Subcutaneous abdominal adipose tissue (tissue), 5 donors: ENCODE data around the gene MRPL28.

Experiments used
- H3K27ac ChIP-seq: one replicate; pipeline ENCODE4 v1.7.0; 2013; ENCODE audit warnings: low read depth, mild to moderate bottlenecking, inconsistent platforms, low read length, moderate library complexity
- H3K27me3 ChIP-seq, 5 donors: one replicate each; pipeline ENCODE4 v1.7.0; 2013; ENCODE audit warnings: low read length in 5 of 5, inconsistent platforms in 1 of 5; ENCODE audit not compliant: control insufficient read depth in 5 of 5, insufficient read depth in 4 of 5
- H3K36me3 ChIP-seq, 5 donors: one replicate each; pipeline ENCODE4 v1.7.0; 2013; ENCODE audit warnings: low read length in 5 of 5; ENCODE audit not compliant: control insufficient read depth in 5 of 5, insufficient read depth in 5 of 5
- H3K4me1 ChIP-seq, 5 donors: one replicate each; pipeline ENCODE4 v1.7.0; 2013; ENCODE audit warnings: low read length in 5 of 5, mild to moderate bottlenecking in 3 of 5, moderate library complexity in 1 of 5; ENCODE audit not compliant: control insufficient read depth in 5 of 5, insufficient read depth in 5 of 5
- H3K4me3 ChIP-seq, 5 donors: one replicate each; pipeline ENCODE4 v1.7.0; 2013; ENCODE audit warnings: low read length in 5 of 5, low read depth in 1 of 5
- H3K9ac ChIP-seq, 5 donors: one replicate each; pipeline ENCODE4 v1.7.0; 2013; ENCODE audit warnings: low read length in 5 of 5, mild to moderate bottlenecking in 4 of 5, moderate library complexity in 3 of 5
- H3K9me3 ChIP-seq, 5 donors: one replicate each; pipeline ENCODE4 v1.7.0; 2013; ENCODE audit warnings: low read length in 5 of 5; ENCODE audit not compliant: control insufficient read depth in 5 of 5
- donor health status: healthy.
- donor health status: healthy.
- donor health status: healthy.
- donor health status: healthy.
- donor health status: healthy.

The MRPL28 gene

DNA sequence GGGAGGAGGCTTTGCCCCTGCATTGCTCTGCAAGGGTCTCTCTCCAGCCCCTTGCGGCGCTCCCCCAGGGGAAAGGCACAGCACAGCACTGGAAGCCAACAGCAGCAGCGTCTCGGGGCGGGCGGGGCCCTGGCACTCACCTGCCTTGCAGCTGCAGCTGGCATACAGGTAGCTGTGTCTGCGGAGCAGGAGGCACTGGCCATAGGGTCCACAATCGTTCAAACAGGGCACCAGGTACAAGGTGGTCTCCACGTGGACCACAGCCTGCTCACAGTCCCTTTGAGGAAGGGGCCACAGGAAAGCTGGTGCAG is 4.2 kb upstream of the MRPL28 start:
- no peaks in the 10 kb centered on the region for H3K9me3 ChIP-seq
- no peak overlapping the region for H3K4me3 ChIP-seq
- no peaks in the 10 kb centered on the region for H3K27me3 ChIP-seq
- H3K9ac ChIP-seq: no peak overlapping the region
- H3K4me1 ChIP-seq: peaks cover 0 to 18% (median 13%) of the 10 kb centered on the region in 5 donors
- H3K36me3 ChIP-seq: peaks cover 0 to 62% (median 54%) of the 10 kb centered on the region in 5 donors
- H3K27ac ChIP-seq: no peak overlapping the region

DNA sequence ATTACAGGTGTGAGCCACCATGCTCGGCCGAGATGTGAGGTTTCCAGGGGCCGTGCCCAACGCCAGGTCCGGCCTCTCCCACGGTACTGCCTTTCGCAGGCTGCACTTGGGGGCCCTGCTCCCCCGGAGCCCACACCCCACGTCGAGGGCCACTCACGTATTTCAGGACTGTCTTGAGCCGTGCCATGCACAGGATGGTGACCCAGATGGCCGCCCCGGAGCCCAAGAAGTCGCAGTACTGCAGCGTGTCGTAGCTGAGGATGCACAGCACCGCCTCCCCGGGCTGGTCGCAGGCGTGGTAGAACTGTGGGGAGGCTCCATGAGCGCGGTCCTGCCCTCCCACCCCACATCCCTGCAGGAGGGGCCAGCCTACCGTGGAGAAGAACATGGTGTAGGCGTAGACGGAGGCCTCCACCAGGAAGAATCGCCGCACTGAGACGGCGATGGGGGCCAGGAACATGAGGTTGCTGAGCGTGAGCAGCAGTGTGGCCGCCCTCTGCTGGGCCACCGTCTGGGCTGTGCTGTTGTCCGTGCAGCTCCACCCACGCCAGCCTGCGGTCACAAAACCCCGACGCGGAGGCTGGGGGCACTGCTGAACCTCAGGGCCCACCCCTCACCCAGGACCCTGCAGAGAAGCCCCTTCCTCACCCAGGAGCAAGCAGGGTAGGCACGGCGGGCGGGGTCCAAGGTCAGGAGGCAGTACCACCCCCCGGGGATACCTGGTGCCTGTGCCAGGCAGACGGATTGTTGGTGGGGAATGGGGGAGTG is 3.7 kb upstream of the MRPL28 start:
- Histone ChIP-seq H3K9ac (no peak overlapping the region), H3K9me3 (no peaks in the 10 kb centered on the region), H3K4me3 (no peak overlapping the region), H3K27ac (no peak overlapping the region), H3K4me1 (peaks cover 0 to 18% (median 14%) of the 10 kb centered on the region in 5 donors), H3K27me3 (no peaks in the 10 kb centered on the region), H3K36me3 (peaks cover 0 to 63% (median 54%) of the 10 kb centered on the region in 5 donors)

DNA sequence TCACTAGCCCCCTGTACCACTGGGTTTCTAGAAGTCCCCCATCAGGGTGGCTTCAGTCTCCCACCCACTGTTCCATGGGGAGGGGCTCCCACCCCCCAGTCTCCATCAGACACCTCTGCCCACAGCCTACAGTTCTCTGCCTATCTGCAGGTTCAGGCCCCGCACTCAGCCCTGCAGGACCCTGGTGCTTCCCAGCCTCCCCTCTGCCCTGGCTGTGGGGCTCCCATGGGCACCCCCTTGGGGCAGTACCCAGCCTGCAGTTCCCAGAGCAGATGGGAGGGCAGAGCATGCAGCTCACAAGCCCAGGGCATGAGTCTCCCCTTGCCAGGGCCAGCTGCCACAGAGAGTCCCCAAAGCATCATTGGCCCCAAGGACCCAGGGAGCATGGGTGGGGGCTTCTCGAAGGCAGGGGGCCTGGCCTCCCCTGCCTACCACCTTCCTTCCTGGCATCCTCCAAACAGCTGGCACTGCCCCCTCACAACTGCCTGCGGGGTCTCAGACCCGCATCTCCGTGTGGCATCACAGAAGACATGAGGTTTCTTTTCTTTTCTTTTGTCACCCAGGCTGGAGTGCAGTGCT is 2.8 kb upstream of the MRPL28 start:
- Histone ChIP-seq H3K4me1 (peaks cover 0 to 19% (median 14%) of the 10 kb centered on the region in 5 donors), H3K36me3 (peaks cover 0 to 72% (median 63%) of the 10 kb centered on the region in 5 donors), H3K27ac (no peak overlapping the region)

DNA sequence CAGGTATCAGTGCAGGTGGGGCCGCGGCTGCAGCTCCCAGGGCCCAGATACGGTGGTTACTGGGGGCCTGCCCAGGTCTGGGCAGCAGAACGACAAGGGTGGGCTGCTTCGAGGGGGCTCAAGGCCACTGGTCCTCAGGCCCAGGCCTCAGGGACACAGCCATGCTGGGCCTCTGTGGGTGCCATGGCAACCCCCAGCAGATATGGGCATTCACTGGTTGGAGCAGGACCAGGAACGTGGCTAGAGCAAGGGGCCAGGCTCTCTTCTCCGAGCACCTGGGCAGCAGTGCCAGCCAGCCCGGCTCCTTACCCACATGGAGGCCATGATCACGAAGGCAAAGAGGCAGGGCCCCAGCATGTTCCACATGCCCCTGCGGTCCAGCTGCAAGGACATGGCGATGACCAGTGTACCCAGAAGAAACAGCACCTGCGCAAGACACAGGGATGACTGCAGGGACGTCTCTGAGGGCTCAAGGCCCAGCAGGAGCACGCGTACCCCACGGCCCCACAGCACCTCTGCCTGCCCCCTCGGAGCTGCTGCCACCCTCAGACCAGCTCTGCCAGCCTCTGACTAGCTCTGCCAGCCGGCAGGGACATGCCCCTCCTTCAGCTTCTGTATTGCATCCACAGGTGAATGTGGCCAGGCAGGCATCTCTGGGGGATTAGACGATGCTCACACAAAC is 2.1 kb upstream of the MRPL28 start:
- no peak overlapping the region for H3K4me3 ChIP-seq
- no peaks in the 10 kb centered on the region for H3K27me3 ChIP-seq
- peaks cover 0 to 75% (median 69%) of the 10 kb centered on the region in 5 donors for H3K36me3 ChIP-seq
- H3K4me1 ChIP-seq: peaks cover 0 to 19% (median 14%) of the 10 kb centered on the region in 5 donors
- H3K9me3 ChIP-seq: no peaks in the 10 kb centered on the region
- H3K9ac ChIP-seq: no peak overlapping the region
- no peak overlapping the region for H3K27ac ChIP-seq

More for the DNA sequence above, 2.8 kb upstream of the MRPL28 start:
- Histone ChIP-seq H3K9me3 (no peaks in the 10 kb centered on the region), H3K9ac (no peak overlapping the region), H3K27me3 (no peaks in the 10 kb centered on the region), H3K4me3 (no peak overlapping the region)

DNA sequence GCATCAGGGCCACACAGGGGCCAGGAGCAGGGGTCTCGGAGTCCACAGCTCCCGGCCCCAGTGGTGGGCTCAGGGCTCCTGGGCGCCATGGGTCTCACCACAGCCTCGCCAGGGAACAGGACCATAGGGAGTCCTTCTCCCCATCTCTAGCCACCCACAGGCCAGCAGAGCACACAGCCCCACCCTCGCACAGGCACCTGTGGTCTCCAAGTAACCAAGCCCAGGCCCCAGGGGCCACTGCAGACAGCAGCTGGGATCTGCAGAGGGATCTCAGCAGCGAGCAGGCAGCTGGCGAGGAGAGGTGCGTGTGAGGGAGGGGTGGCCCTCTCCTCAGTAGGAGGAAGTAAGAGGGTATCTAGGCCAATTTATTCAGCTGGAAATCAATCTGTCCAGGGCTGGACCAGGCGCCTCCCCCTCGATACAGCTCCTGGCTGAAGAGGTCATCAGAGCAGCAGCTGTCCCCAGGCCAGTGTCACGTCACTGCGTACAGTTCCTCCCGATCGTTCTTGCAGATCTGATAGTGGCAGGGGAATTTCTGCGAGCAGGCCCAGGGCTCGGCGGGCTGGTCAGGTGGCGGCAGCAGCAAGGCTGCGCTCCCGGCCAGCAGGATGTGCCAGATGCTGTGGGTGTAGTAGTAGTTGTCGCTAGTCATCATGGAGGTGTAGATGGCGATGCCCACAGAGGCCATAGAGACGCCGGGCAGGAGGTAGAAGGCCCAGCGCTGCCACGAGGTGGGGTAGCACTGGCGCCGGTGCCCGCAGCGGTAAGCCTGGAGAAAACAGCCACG is 1.4 kb upstream of the MRPL28 start:
- peaks cover 0 to 19% (median 14%) of the 10 kb centered on the region in 5 donors for H3K4me1 ChIP-seq
- no peak overlapping the region for H3K4me3 ChIP-seq
- H3K9me3 ChIP-seq: no peaks in the 10 kb centered on the region
- no peak overlapping the region for H3K9ac ChIP-seq
- H3K36me3 ChIP-seq: peaks cover 0 to 75% (median 69%) of the 10 kb centered on the region in 5 donors
- no peaks in the 10 kb centered on the region for H3K27me3 ChIP-seq
- no peak overlapping the region for H3K27ac ChIP-seq

DNA sequence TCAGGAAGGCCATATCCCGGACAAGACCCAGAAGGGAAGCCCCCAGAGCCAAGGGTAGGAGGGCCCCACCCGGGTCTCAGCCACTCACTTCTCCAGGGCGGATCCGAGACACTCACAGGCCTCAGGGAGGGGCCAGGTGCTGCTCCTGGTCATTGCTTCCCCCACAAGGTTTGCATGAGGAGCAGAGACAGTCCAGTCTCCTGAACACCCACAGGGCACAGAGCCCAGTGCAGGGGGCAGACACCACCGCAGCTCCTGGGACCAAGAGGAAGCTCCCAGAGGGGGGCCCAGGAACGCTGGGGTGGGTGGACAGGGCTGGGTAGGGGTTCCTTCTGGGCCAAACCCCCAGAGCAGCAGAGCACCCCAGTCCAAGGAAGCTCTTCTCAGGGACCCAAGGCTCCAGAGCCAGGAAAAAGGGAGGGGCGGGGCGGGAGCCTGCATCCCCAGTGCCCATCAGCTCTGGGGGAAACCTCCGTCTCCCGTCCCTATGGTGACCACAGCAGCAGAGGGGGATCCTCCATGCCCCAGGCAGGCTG is 709 bp upstream of the MRPL28 start:
- Histone ChIP-seq H3K4me3 (peak overlapping the region in 1 of 5 donors; percentile 47), H3K9ac (peak overlapping the region in 4 of 5 donors; percentile 51 to 80 (median 56)), H3K36me3 (peaks cover 0 to 75% (median 65%) of the 10 kb centered on the region in 5 donors), H3K27me3 (no peaks in the 10 kb centered on the region), H3K9me3 (no peaks in the 10 kb centered on the region), H3K27ac (peak overlapping the region; percentile 75), H3K4me1 (peaks cover 0 to 19% (median 14%) of the 10 kb centered on the region in 5 donors)

DNA sequence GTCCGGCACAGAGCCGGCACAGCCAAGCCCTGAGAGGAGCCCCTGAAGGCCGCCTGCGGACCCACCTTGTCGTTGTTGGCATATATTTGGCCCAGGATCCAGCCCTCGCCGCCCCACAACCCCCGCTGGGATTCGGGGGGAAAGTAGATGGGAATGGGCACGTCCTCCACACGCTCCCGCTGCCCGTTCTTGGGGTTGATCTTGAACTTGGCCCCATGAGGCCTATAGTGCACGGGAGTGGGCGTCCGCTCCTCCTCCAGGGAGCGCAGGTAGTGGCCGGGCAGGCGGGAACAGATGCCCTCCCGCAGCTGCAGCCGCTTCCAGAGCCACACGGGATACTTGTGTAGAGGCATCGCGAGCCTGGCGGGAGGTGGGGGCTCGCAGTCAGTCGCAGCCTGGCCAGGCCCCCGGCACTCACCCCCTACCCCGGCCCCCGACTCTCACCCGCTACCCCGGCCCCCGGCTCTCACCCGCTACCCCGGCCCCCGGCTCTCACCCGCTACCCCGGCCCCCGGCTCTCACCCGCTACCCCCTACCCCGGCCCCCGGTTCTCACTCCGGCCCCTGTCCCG is 387 bp downstream of the MRPL28 start:
- Histone ChIP-seq H3K27me3 (no peaks in the 10 kb centered on the region), H3K4me3 (peak overlapping the region in 4 of 5 donors; percentile 27 to 58 (median 37)), H3K9me3 (no peaks in the 10 kb centered on the region), H3K4me1 (peaks cover 0 to 19% (median 14%) of the 10 kb centered on the region in 5 donors), H3K36me3 (peaks cover 0 to 66% (median 60%) of the 10 kb centered on the region in 5 donors), H3K9ac (peak overlapping the region in 3 of 5 donors; percentile 43 to 64 (median 47)), H3K27ac (no peak overlapping the region)

DNA sequence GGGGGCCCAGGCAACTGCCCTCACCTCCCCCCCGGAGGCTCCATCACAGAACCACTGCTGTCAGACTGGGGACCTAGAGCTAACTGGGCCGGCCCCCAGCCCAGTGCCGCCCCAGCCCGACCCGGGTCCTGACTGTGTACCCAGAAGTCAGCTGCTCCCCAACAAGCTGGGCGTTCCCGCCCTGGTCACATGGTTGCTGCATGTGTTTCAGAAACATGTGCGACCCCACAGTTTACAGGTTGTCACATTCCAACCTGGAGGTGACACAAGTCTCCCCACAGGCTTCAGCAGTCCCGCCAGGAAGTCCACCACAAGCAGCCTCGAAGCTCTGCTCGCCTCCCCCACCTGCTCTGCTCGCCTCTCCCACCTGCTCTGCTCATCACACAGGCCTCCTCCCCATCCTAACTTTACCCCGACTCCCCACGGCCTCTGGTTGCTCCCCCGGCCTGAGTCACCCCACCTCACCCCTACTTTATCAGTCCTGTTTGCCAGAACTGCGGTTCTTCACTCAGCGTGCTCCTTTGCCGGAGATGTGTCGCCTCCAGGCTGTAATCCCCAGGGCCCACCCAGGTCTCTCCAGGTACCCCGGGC is 968 bp downstream of the MRPL28 start:
- Histone ChIP-seq H3K27me3 (peaks cover 5 to 6% (median 6%) of the 10 kb centered on the region in 5 donors), H3K9me3 (no peaks in the 10 kb centered on the region), H3K36me3 (peaks cover 0 to 60% (median 54%) of the 10 kb centered on the region in 5 donors), H3K4me3 (peak overlapping the region in 3 of 5 donors; percentile 31 to 58 (median 36)), H3K4me1 (peaks cover 0 to 19% (median 14%) of the 10 kb centered on the region in 5 donors), H3K9ac (peak overlapping the region in 3 of 5 donors; percentile 43 to 64 (median 47)), H3K27ac (no peak overlapping the region)
